ENCODE results near the gene KIAA0586. TPM values are rescaled to one million over a fixed set of nuclear protein-coding genes. Genes with fewer than 3 reads are reported as not detected.
A peak's percentile ranks its signal among the peaks of the same experiment; 100 is the strongest.

Gene KIAA0586
- total and polyA plus RNA-seq, 2 of the 13 experiments (the other 11 are each of a cell fraction or from before 2014, with no cell fraction given) = 12.6 to 25.2 TPM

GRCh38 chr14:58395812-58396788 lies 31.4 kb upstream of the KIAA0586 start, which contains the start of gene TOMM20L (continued):
- TF ChIP-seq ZNF615 (CRISPR knock-in tag; IDR thresholded peaks at IDR 0.05; ENCODE audit: borderline replicate concordance) (no peak), CEBPZ (IDR thresholded peaks at IDR 0.05; ENCODE audit: low read length) (no peak), ZNF768 (CRISPR knock-in tag; IDR thresholded peaks at IDR 0.05) (peak; percentile 84; the same call in 1 of the 2 replicates), UBTF (CRISPR knock-in tag; IDR thresholded peaks at IDR 0.05) (peak; percentile 79), RAD21 (CRISPR knock-in tag; IDR thresholded peaks at IDR 0.05) (peak; percentile 82), ZNF609 (CRISPR knock-in tag; IDR thresholded peaks at IDR 0.05; ENCODE audit: borderline replicate concordance) (0 out of 2 replicates have a peak, but pooled peaks have one; percentile 18), REXO4 (CRISPR knock-in tag; IDR thresholded peaks at IDR 0.05; ENCODE audit: borderline replicate concordance) (peak; percentile 74; the same call in 1 of the 2 replicates), RBFOX2 (IDR thresholded peaks at IDR 0.05; ENCODE audit: low read depth, low read length) (peak; percentile 88), ASH2L (IDR thresholded peaks at IDR 0.05; ENCODE audit: insufficient read length, low read depth, low read length) (peak; percentile 64), ZBTB38 (CRISPR knock-in tag; IDR thresholded peaks at IDR 0.05) (peak; percentile 78; the same call in 1 of the 2 replicates), PHF8 (CRISPR knock-in tag; IDR thresholded peaks at IDR 0.05) (peak; percentile 73; the same call in 1 of the 2 replicates), GABPB1 (CRISPR knock-in tag; IDR thresholded peaks at IDR 0.05) (peak; percentile 82), SCMH1 (CRISPR knock-in tag; IDR thresholded peaks at IDR 0.05; ENCODE audit: borderline replicate concordance) (no peak), ZNF558 (CRISPR knock-in tag; IDR thresholded peaks at IDR 0.05; ENCODE audit: borderline replicate concordance) (no peak; the same call in 1 of the 2 replicates), ERF (CRISPR knock-in tag; IDR thresholded peaks at IDR 0.05) (0 out of 2 replicates have a peak, but pooled peaks have one; percentile 18)

All from HepG2 (cell line).